CD4-positive, alpha-beta T cell treated with Interleukin-12 subunit alpha and Interleukin-12 subunit beta, for 1 hour (primary cell): ENCODE results near the gene OTUB1.

Experiments used
- DNase-seq: peaks from one replicate; pipeline ENCODE4 v3.0.0-alpha.2; 2020

Gene OTUB1

GRCh38 chr11:64007160-64007628 is 21.0 kb downstream of the OTUB1 start:
- DNase-seq: no peak

DNA sequence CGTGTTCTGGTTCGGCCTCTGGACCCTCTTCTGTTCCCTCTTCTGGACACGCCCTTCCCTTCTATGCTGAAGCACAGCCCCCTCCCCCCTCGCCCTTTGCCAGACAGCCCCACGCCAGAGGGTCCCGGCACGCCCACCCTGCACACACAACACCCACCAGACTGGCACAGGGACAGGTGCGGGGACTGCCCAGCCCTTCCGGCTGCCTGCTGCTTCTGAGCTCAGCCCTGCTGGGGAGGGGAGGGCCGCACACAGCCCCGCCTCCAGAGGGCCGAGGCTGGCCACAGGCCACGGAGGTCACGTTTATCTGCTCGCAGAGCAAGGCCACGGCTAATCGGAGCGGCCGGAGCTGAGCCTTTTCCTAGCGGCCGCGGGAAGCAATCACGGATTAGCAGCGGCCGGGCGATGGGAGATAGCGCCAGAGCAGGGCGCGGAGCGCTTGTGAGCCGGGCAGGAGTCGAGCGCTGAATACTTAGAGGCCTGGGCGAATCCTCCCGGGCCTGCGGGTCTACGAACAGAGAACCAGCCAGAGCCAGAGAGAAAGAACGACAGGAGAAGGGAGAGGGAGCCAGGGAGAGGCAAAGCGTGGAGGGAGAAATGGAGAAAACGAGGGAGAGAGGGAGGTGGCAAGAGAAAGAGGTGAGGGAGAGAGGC is 21.5 kb downstream of the OTUB1 start:
- DNase-seq: no peak

GRCh38 chr11:64008283-64008913 is 22.2 kb downstream of the OTUB1 start:
- no peak for DNase-seq

GRCh38 chr11:64008914-64009633 is 22.8 kb downstream of the OTUB1 start:
- no peak for DNase-seq

DNA sequence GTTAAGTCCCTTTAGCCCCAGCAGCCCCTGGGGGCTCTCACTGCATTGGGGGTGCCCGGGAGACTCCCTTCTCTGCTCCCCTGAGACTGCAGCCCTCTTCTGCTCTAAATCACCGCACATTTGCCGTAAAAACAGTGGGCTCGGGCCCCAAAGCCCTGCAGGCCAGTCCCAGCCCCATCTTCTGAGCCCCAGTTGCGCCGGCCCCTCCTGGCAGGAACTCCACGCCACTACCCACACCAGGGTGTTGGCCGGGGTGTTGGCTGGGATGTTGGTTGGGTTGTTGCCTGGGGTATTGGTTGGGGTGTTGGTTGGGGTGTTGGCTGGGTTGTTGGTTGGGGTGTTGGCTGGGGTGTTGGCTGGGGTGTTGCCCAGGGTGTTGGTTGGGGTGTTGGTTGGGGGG is 23.5 kb downstream of the OTUB1 start:
- no peak for DNase-seq

DNA sequence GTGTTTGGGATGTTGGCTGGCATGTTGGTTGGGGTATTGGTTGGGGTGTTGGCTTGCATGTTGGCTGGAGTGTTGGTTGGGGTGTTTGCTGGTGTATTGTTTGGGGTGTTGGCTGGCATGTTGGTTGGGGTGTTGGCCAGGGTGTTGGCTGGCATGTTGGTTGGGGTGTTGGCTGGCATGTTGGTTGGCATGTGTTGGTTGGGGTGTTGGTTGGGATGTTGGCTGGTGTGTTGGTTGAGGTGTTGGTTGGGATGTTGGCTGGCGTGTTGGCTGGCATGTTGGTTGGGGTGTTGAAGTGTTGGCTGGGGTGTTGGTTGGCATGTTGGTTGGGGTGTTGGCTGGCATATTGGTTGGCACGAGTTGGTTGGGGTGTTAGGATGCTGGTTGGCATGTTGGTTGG is 24.5 kb downstream of the OTUB1 start:
- DNase-seq: no peak

- no peak for DNase-seq
Measured at GRCh38 chr11:64011371-64011770, 25.1 kb downstream of the OTUB1 start.

DNA sequence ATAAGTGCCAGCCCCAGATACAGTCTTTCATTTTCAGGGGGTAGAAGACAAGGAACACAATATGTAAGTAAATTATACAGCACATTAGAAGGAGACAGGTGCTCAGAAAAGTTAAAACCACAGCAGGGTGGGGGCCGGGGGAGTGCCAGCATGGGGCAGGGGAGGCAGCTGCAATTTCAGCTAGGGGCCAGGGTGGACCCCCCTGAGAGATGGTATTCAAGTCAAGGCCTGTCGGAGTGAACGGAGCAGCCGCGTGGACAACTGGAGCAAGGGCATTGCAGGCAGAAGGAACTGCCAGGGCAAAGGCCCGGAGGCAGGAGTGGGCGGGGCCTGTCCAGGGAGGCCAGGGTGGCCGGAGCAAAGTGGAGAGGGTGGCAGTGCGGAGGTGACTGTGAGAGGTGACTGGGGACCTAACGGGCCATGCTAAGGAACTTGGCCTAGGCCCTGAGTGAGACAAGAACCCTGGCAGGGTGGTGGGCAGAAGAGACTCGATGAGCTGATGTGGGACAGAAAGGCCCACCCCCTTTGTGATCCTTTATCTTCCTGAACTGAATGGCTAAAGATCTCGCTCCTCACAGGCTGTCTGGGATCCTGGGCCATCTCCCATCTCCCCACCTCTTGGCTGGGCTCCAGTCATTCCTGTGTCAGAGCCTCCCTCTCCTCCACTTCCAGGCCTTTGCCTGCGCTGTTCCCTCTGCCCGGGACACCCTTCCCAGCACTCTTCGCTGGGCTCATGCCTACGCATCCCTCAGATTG is 27.1 kb downstream of the OTUB1 start:
- DNase-seq: no peak

GRCh38 chr11:64014356-64014755 is 28.1 kb downstream of the OTUB1 start:
- no peak for DNase-seq

DNA sequence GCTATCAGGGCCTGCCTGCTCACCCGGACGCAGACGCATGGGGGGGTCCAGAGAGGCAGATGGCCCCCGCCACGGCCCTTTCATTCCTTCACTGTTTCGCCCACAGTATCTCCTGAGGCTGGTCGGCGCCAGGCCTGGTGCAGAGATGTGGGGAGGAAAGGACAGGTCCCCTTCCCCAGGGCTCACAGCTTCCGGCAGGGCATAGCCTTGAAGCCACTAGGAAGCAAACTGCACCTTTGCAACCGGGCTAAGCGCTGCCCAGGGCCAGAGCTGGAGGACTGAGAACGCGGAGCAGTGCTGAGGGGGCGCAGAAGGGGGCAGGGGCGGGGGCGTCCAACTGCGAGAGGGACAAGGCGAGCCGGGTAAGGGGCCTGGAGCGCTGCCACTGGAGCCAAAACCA is 29.3 kb downstream of the OTUB1 start:
- DNase-seq: no peak

GRCh38 chr11:64015935-64016845 is 30.0 kb downstream of the OTUB1 start:
- DNase-seq: no peak

DNA sequence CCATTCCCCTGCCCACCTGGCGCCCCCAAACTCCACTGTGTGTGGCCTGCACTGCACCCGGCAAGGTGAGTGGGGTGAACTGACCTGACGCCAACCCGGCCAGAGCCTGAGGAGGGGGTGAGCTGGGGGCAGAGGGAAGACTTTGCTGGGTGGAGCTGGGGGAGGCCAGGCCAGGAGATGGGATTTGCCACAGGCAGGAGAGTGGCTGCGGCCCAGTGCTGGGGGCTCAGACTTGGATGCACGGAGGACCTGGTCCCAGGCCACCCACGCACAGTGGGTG is 31.6 kb downstream of the OTUB1 start:
- no peak for DNase-seq

DNA sequence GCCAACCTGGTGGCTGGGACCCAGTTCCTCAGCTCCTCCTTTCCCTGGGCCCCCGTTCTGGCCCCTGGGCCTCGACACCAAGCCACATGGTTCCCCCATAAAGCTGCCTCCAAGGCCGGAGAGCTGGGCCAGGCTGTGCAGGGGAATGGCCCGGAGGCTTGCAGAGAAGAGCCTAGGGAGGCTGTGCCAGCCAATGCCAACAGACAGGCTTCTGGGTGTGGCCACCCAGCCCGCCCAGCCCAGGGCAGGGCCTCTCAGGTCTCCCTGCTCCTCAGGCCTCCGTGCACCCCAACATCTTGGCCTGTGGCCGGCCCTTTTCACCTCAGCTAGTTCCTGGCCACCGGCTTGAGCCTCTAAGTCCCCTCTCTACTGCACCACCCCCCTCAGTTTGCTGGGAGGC is 32.1 kb downstream of the OTUB1 start:
- no peak for DNase-seq

GRCh38 chr11:64019106-64020037 is 33.1 kb downstream of the OTUB1 start:
- no peak for DNase-seq

GRCh38 chr11:64020976-64021756 is 34.9 kb downstream of the OTUB1 start:
- DNase-seq: no peak

GRCh38 chr11:64021757-64022093 is 35.5 kb downstream of the OTUB1 start:
- DNase-seq: no peak

GRCh38 chr11:64022125-64022784 is 36.0 kb downstream of the OTUB1 start:
- no peak for DNase-seq

GRCh38 chr11:64023712-64024710 is 37.8 kb downstream of the OTUB1 start:
- DNase-seq: no peak

DNA sequence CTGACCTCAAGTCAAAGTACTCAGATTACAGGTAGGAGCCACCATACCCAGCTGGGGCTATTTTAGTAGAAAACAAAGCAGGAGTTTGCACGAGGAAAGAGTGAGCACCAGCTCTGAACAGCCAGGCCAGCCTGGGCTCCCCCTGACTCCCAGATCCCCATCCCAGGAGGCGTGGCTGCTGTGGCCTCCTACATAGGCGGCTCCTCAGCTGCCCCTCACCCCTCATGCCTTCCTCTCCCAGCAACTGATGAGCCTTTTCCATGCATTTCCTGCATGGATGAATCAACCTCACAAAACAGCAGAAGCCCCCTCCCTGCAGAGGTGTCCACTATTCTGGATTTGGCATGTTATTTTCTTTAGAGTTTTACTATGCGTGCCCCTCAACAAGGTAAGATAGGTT is 39.0 kb downstream of the OTUB1 start:
- no peak for DNase-seq
